ENCODE data around the gene TMEM123. TPM values are rescaled to one million over a fixed set of nuclear protein-coding genes. Genes with fewer than 3 reads are reported as not detected.

The TMEM123 gene
- total and polyA plus RNA-seq, 5 donors from 2014 or later = 330 to 771 (median 608) TPM

DNA sequence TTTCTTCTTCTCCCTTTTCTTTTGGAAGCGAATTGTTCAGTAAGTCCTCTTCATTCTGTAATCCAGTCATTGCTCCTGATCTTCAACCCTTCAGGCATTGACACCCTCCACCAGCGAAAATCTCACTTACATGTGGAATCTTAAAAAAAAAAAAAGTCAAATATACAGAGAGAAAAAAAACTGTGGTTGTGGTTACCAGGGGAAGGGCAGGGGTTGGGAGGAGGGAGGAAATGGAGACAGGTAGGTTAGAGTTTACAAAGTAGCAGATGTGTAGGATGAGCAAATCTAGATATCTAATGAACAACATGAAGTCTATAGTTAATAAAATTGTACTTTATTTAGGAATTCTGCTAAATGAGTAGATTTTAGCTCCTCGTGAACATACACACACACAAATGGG, 17.7 kb upstream of the TMEM123 start:
- ATAC-seq (ENCODE audit: low read depth in 2 of 2) = peak; percentile 44 to 73
- peak overlapping the region; percentile 39 for H3K4me3 ChIP-seq (ENCODE audit: low read depth, low read length)
- H3K4me3 Mint-ChIP-seq = peak overlapping the region; percentile 9 to 78 (median 54)
- DNase-seq = peak in 2 of 3 donors; percentile 47 to 60
- no peaks in the 10 kb centered on the region for H3K9me3 ChIP-seq (ENCODE audit: control insufficient read depth in 2 of 2, low read length in 2 of 2)
- H3K27ac ChIP-seq (ENCODE audit: insufficient read depth, low read length, poor library complexity, severe bottlenecking) = no peak overlapping the region
- H3K9me3 Mint-ChIP-seq = no peaks in the 10 kb centered on the region
- no peaks in the 10 kb centered on the region for H3K27me3 ChIP-seq (ENCODE audit: control insufficient read depth, insufficient read depth, low read length)
- peak overlapping the region; percentile 22 to 60 (median 35) for H3K27ac Mint-ChIP-seq
- H3K36me3 ChIP-seq (ENCODE audit: control insufficient read depth, insufficient read depth, low read length) = no peaks in the 10 kb centered on the region
- H3K4me1 Mint-ChIP-seq = peaks cover 33 to 93% (median 53%) of the 10 kb centered on the region in 4 donors
- H3K36me3 Mint-ChIP-seq = no peaks in the 10 kb centered on the region
- H3K27me3 Mint-ChIP-seq = no peaks in the 10 kb centered on the region
- peaks cover 26% of the 10 kb centered on the region for H3K4me1 ChIP-seq (ENCODE audit: control insufficient read depth, insufficient read depth, low read length, poor library complexity, severe bottlenecking)

DNA sequence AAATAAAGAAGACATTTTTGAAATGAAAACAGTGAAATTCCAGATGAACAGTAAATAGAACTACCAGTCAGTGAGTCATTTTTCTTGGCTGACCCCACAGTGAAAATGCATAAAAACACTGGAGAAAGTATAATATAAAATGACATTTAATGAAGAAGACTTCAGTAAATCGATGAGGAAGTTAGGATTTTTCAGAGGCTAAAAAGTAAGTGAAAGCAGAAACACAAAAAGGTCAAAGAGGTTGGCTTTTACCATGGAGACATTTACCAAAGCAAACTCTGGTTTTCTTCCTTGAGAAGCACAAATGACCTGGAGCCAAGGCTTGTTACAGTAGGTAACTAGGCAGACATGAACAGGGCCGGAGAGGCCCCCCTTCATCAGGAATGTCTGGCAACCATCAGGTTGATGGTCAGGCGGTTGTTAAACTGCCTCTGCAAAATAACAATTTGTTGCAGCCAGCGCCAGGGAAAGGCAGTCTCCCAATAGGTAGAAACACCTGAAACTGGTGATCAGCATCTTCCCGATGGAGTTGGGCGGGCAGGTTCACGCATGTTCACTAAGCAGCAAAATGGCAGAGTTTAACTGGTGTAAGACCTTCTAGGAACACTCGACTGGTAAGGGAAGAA, 16.7 kb upstream of the TMEM123 start:
- no peaks in the 10 kb centered on the region for H3K36me3 ChIP-seq (ENCODE audit: control insufficient read depth, insufficient read depth, low read length)
- H3K4me3 ChIP-seq (ENCODE audit: low read depth, low read length) = no peak overlapping the region
- no peaks in the 10 kb centered on the region for H3K27me3 ChIP-seq (ENCODE audit: control insufficient read depth, insufficient read depth, low read length)
- no peak overlapping the region for H3K27ac ChIP-seq (ENCODE audit: insufficient read depth, low read length, poor library complexity, severe bottlenecking)
- ATAC-seq (ENCODE audit: low read depth in 2 of 2) (no peak), DNase-seq (no peak)
- H3K4me1 ChIP-seq (ENCODE audit: control insufficient read depth, insufficient read depth, low read length, poor library complexity, severe bottlenecking) = peaks cover 22% of the 10 kb centered on the region
- Mint-ChIP-seq H3K4me1 (peaks cover 30 to 92% (median 51%) of the 10 kb centered on the region in 4 donors), H3K27ac (peak overlapping the region in 2 of 3 donors; percentile 60 to 72), H3K4me3 (peak overlapping the region in 1 of 4 donors; percentile 78), H3K27me3 (no peaks in the 10 kb centered on the region), H3K9me3 (no peaks in the 10 kb centered on the region), H3K36me3 (no peaks in the 10 kb centered on the region)
- no peaks in the 10 kb centered on the region for H3K9me3 ChIP-seq (ENCODE audit: control insufficient read depth in 2 of 2, low read length in 2 of 2)

DNA sequence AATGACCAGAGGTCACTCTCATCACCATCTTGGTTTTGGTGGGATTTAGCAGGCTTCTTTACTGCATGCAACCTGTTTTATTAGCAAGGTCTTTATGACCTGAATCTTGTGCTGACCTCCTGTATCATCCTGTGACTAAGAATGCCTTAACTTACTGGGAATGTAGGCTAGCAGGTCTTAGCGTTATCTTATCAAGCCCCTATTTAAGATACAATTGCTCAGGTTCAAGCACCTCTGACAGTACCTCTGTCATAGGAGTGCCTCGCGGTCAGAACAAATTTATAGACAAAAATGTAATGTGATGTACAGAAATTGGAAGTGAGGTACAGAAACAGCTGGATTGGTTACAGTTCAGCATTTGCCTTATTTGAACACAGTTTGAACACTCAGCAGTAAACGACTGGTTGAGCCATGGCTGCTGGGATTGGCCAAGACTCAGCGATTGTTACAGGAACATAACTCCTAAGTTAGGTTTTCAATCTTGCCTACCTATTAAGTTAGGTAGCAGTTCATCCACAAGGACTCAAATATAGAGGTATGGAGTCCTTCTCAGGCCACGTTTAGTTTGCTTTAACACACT, 16.1 kb upstream of the TMEM123 start:
- Histone ChIP-seq H3K36me3 (ENCODE audit: control insufficient read depth, insufficient read depth, low read length) (no peaks in the 10 kb centered on the region), H3K27ac (ENCODE audit: insufficient read depth, low read length, poor library complexity, severe bottlenecking) (no peak overlapping the region), H3K9me3 (ENCODE audit: control insufficient read depth in 2 of 2, low read length in 2 of 2) (no peaks in the 10 kb centered on the region), H3K4me1 (ENCODE audit: control insufficient read depth, insufficient read depth, low read length, poor library complexity, severe bottlenecking) (peaks cover 19% of the 10 kb centered on the region), H3K27me3 (ENCODE audit: control insufficient read depth, insufficient read depth, low read length) (no peaks in the 10 kb centered on the region), H3K4me3 (ENCODE audit: low read depth, low read length) (no peak overlapping the region)
- DNase-seq = no peak
- no peaks in the 10 kb centered on the region for H3K36me3 Mint-ChIP-seq
- ATAC-seq (ENCODE audit: low read depth in 2 of 2) = no peak
- peaks cover under 1% of the 10 kb centered on the region for H3K27me3 Mint-ChIP-seq
- no peak overlapping the region for H3K27ac Mint-ChIP-seq
- peak overlapping the region in 1 of 4 donors; percentile 25 for H3K4me3 Mint-ChIP-seq
- H3K9me3 Mint-ChIP-seq = no peaks in the 10 kb centered on the region
- H3K4me1 Mint-ChIP-seq = peaks cover 24 to 86% (median 46%) of the 10 kb centered on the region in 4 donors

DNA sequence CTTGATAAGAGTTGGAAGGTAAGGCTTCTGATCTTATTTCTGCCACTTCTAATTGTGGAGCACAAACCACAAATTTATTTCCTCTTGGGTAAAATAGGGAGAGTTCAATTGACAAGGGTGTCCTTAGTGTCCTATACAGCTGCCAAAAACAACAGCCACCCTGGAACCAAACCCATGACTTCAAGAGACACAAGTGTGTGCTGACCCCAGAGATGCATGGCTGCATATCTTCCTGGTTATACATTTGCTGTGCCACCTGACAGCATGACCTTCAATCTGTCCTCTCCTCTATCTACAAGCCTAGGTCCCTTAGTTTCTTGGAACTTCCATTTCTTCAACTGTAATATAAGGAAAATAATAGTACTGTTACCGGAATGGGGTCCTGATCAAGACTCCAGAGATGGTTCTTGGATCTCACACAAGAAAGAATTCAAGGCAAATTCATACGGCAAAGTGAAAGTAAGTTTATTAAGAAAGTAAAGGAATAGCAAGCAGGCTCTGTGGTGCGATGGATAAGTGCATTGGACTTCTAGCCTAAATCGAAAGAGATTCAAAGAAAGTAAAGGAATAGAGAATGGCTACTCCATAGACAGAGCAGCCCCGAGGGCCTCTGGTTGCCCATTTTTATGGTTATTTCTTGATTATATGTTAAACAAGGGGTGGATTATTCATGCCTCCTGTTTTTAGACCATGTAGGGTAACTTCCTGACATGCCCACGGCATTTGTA, 15.5 kb upstream of the TMEM123 start:
- no peaks in the 10 kb centered on the region for H3K36me3 ChIP-seq (ENCODE audit: control insufficient read depth, insufficient read depth, low read length)
- peaks cover 19% of the 10 kb centered on the region for H3K4me1 ChIP-seq (ENCODE audit: control insufficient read depth, insufficient read depth, low read length, poor library complexity, severe bottlenecking)
- no peak overlapping the region for H3K27ac ChIP-seq (ENCODE audit: insufficient read depth, low read length, poor library complexity, severe bottlenecking)
- Mint-ChIP-seq H3K36me3 (no peaks in the 10 kb centered on the region), H3K4me3 (peak overlapping the region in 1 of 4 donors; percentile 21), H3K27me3 (peaks cover 4% of the 10 kb centered on the region), H3K9me3 (no peaks in the 10 kb centered on the region), H3K4me1 (peaks cover 23 to 81% (median 43%) of the 10 kb centered on the region in 4 donors), H3K27ac (peak overlapping the region in 1 of 3 donors; percentile 2)
- no peak for ATAC-seq (ENCODE audit: low read depth in 2 of 2)
- no peaks in the 10 kb centered on the region for H3K27me3 ChIP-seq (ENCODE audit: control insufficient read depth, insufficient read depth, low read length)
- no peaks in the 10 kb centered on the region for H3K9me3 ChIP-seq (ENCODE audit: control insufficient read depth in 2 of 2, low read length in 2 of 2)
- no peak for DNase-seq
- no peak overlapping the region for H3K4me3 ChIP-seq (ENCODE audit: low read depth, low read length)

DNA sequence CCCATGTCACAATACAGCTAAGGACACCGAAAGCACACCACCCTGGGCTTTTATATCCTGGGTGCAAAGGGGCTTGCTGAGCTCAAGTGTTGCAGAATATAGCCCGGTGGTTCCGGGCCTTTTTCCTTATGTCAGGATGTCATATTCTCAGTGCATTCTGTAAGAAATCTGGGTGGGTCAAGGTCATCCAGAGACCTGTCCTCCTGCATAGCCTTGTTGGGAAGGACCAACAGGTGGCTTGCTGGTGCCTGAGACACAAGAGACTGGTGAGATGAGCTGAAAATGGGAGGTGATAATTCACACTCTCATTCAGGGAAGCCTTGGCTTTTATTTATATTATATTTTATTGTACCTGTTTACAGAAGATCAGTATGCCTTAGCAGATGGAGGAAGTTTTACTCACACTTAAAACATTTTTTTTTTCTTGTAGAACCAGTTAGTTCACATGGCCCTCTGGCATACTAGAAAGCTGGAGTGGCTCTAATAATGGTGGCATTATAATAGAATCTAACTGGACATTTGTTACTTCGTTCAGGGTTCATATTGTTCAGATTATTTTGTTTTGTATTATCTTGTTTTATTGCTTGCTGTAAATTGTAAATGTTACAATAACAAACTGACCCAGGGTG, 14.6 kb upstream of the TMEM123 start:
- no peaks in the 10 kb centered on the region for H3K9me3 ChIP-seq (ENCODE audit: control insufficient read depth in 2 of 2, low read length in 2 of 2)
- Mint-ChIP-seq H3K9me3 (no peaks in the 10 kb centered on the region), H3K36me3 (no peaks in the 10 kb centered on the region), H3K27me3 (peaks cover 4% of the 10 kb centered on the region), H3K4me3 (no peak overlapping the region), H3K4me1 (peaks cover 23 to 78% (median 43%) of the 10 kb centered on the region in 4 donors), H3K27ac (no peak overlapping the region)
- no peak overlapping the region for H3K27ac ChIP-seq (ENCODE audit: insufficient read depth, low read length, poor library complexity, severe bottlenecking)
- no peak overlapping the region for H3K4me3 ChIP-seq (ENCODE audit: low read depth, low read length)
- peaks cover 19% of the 10 kb centered on the region for H3K4me1 ChIP-seq (ENCODE audit: control insufficient read depth, insufficient read depth, low read length, poor library complexity, severe bottlenecking)
- H3K36me3 ChIP-seq (ENCODE audit: control insufficient read depth, insufficient read depth, low read length) = no peaks in the 10 kb centered on the region
- no peaks in the 10 kb centered on the region for H3K27me3 ChIP-seq (ENCODE audit: control insufficient read depth, insufficient read depth, low read length)
- DNase-seq (no peak), ATAC-seq (ENCODE audit: low read depth in 2 of 2) (no peak)

DNA sequence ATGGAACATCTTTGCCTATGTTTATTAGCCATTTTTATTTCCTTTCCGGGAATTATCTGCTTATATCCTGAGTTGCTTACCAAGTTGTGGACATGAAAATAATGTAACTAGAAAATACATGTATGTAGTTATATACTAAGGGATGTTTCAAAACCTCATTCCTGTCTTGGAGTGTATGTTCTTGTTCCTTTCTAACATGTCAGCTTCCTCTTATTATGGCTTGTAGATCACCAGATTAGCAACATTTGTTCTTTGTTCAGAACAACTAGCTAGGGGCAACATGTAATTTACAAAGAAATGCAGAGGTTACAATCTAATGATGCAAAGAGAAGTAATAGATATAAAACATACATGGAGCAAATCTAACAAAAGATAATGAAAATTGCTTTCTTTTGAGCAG, 13.1 kb upstream of the TMEM123 start:
- H3K36me3 Mint-ChIP-seq = no peaks in the 10 kb centered on the region
- H3K27me3 Mint-ChIP-seq = peaks cover 4% of the 10 kb centered on the region
- Histone ChIP-seq H3K4me3 (ENCODE audit: low read depth, low read length) (no peak overlapping the region), H3K27ac (ENCODE audit: insufficient read depth, low read length, poor library complexity, severe bottlenecking) (no peak overlapping the region), H3K36me3 (ENCODE audit: control insufficient read depth, insufficient read depth, low read length) (no peaks in the 10 kb centered on the region), H3K27me3 (ENCODE audit: control insufficient read depth, insufficient read depth, low read length) (no peaks in the 10 kb centered on the region), H3K9me3 (ENCODE audit: control insufficient read depth in 2 of 2, low read length in 2 of 2) (no peaks in the 10 kb centered on the region), H3K4me1 (ENCODE audit: control insufficient read depth, insufficient read depth, low read length, poor library complexity, severe bottlenecking) (peaks cover 11% of the 10 kb centered on the region)
- H3K27ac Mint-ChIP-seq = peak overlapping the region in 2 of 3 donors; percentile 2 to 50
- ATAC-seq (ENCODE audit: low read depth in 2 of 2) = no peak
- peaks cover 23 to 66% (median 35%) of the 10 kb centered on the region in 4 donors for H3K4me1 Mint-ChIP-seq
- DNase-seq = no peak
- no peak overlapping the region for H3K4me3 Mint-ChIP-seq
- H3K9me3 Mint-ChIP-seq = no peaks in the 10 kb centered on the region

DNA sequence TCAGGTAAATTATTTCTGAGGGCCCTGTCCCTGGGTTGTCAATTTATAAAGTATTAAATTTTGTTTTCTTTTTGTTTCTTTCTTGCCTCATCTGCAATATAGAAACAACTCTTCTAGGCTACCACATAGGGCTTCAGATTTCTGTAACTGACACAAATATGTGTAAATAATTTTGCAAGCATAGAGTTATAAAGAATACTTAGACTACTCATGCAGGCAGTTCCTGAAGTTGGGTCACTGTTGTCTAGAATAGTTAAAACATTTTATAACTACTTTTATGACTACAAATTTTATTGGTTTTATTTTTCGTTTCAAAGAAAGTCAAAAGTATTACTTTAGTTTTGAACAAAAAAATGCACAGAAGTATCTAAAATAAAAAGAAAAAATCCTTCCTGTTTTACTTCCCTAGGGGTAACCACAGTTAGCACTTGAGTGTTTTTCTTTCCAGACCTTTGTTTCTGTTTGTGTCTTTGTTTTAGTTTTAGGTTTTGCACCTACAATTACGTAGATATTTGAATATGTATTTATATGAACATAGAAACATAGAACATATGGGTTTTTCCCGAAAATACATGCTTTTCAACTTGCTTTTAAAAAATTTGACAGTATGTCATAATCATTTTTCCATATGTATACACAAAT, 12.4 kb upstream of the TMEM123 start:
- Mint-ChIP-seq H3K4me1 (peaks cover 15 to 59% (median 29%) of the 10 kb centered on the region in 4 donors), H3K27ac (no peak overlapping the region), H3K27me3 (peaks cover 4% of the 10 kb centered on the region), H3K9me3 (no peaks in the 10 kb centered on the region), H3K36me3 (no peaks in the 10 kb centered on the region), H3K4me3 (no peak overlapping the region)
- ATAC-seq (ENCODE audit: low read depth in 2 of 2) (no peak), DNase-seq (no peak)
- Histone ChIP-seq H3K36me3 (ENCODE audit: control insufficient read depth, insufficient read depth, low read length) (no peaks in the 10 kb centered on the region), H3K27me3 (ENCODE audit: control insufficient read depth, insufficient read depth, low read length) (no peaks in the 10 kb centered on the region), H3K27ac (ENCODE audit: insufficient read depth, low read length, poor library complexity, severe bottlenecking) (no peak overlapping the region), H3K4me3 (ENCODE audit: low read depth, low read length) (no peak overlapping the region), H3K4me1 (ENCODE audit: control insufficient read depth, insufficient read depth, low read length, poor library complexity, severe bottlenecking) (peaks cover 4% of the 10 kb centered on the region), H3K9me3 (ENCODE audit: control insufficient read depth in 2 of 2, low read length in 2 of 2) (no peaks in the 10 kb centered on the region)
